Measurements from ENCODE around the gene GCNA.

Gene GCNA

GRCh38 chrX:71612256-71612655, 34.0 kb downstream of the GCNA start:
- Histone ChIP-seq H3K27ac (no peak overlapping the region), H3K27me3 (ENCODE audit: control insufficient read depth, insufficient read depth, low read length) (no peaks in the 10 kb centered on the region), H3K9me3 (ENCODE audit: control insufficient read depth, low read length) (no peaks in the 10 kb centered on the region), H3K4me2 (ENCODE audit: low read length) (no peak overlapping the region), H2AFZ (no peak overlapping the region), H3K4me1 (no peaks in the 10 kb centered on the region), H3K4me3 (ENCODE audit: low read depth, low read length) (no peak overlapping the region), H3K79me2 (no peaks in the 10 kb centered on the region), H3K9ac (no peak overlapping the region), H3K36me3 (ENCODE audit: control insufficient read depth, insufficient read depth, low read length) (no peaks in the 10 kb centered on the region)
- TF ChIP-seq, protein P1, sequence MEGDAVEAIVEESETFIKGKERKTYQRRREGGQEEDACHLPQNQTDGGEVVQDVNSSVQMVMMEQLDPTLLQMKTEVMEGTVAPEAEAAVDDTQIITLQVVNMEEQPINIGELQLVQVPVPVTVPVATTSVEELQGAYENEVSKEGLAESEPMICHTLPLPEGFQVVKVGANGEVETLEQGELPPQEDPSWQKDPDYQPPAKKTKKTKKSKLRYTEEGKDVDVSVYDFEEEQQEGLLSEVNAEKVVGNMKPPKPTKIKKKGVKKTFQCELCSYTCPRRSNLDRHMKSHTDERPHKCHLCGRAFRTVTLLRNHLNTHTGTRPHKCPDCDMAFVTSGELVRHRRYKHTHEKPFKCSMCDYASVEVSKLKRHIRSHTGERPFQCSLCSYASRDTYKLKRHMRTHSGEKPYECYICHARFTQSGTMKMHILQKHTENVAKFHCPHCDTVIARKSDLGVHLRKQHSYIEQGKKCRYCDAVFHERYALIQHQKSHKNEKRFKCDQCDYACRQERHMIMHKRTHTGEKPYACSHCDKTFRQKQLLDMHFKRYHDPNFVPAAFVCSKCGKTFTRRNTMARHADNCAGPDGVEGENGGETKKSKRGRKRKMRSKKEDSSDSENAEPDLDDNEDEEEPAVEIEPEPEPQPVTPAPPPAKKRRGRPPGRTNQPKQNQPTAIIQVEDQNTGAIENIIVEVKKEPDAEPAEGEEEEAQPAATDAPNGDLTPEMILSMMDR (IDR thresholded peaks at IDR 0.05): no peak

DNA sequence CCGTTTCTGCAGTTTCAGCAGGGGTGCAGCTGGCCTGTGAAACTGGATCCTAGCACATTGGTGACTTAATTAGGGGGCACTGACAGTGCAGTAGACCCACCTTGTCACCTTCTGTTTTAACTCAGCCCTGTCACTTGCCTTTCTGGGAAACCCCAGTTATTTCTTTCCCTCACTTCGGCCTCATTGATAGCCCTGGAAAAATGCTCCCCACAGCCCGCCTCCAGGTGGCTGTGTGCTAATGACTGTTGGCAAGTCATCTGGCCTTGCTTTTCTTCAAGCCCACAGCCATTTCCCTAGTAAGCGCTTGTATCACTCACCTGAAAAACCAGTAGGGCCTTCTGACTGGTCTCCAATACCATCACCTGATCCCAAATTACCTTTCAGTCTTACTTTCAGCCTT, 36.8 kb downstream of the GCNA start:
- TF ChIP-seq, protein P1 (IDR thresholded peaks at IDR 0.05): no peak
- H3K4me2 ChIP-seq (ENCODE audit: low read length): no peak overlapping the region
- no peaks in the 10 kb centered on the region for H3K36me3 ChIP-seq (ENCODE audit: control insufficient read depth, insufficient read depth, low read length)

GRCh38 chrX:71615954-71616353, 37.7 kb downstream of the GCNA start:
- Histone ChIP-seq H2AFZ (no peak overlapping the region), H3K27ac (no peak overlapping the region), H3K4me2 (ENCODE audit: low read length) (no peak overlapping the region), H3K79me2 (no peaks in the 10 kb centered on the region), H3K9ac (no peak overlapping the region), H3K27me3 (ENCODE audit: control insufficient read depth, insufficient read depth, low read length) (no peaks in the 10 kb centered on the region), H3K9me3 (ENCODE audit: control insufficient read depth, low read length) (no peaks in the 10 kb centered on the region), H3K4me3 (ENCODE audit: low read depth, low read length) (no peak overlapping the region), H3K36me3 (ENCODE audit: control insufficient read depth, insufficient read depth, low read length) (no peaks in the 10 kb centered on the region), H3K4me1 (no peaks in the 10 kb centered on the region)
- TF ChIP-seq, protein P1 (IDR thresholded peaks at IDR 0.05): no peak

More for the DNA sequence above, 36.8 kb downstream of the GCNA start:
- H3K9ac ChIP-seq: no peak overlapping the region
- no peaks in the 10 kb centered on the region for H3K79me2 ChIP-seq
- no peak overlapping the region for H3K27ac ChIP-seq
- no peak overlapping the region for H2AFZ ChIP-seq
- no peaks in the 10 kb centered on the region for H3K4me1 ChIP-seq
- H3K9me3 ChIP-seq (ENCODE audit: control insufficient read depth, low read length): no peaks in the 10 kb centered on the region
- H3K4me3 ChIP-seq (ENCODE audit: low read depth, low read length): no peak overlapping the region
- H3K27me3 ChIP-seq (ENCODE audit: control insufficient read depth, insufficient read depth, low read length): no peaks in the 10 kb centered on the region

GRCh38 chrX:71616672-71617529, 38.7 kb downstream of the GCNA start:
- Histone ChIP-seq H2AFZ (no peak overlapping the region), H3K9me3 (ENCODE audit: control insufficient read depth, low read length) (no peaks in the 10 kb centered on the region), H3K4me1 (no peaks in the 10 kb centered on the region), H3K79me2 (no peaks in the 10 kb centered on the region), H3K9ac (no peak overlapping the region), H3K4me3 (ENCODE audit: low read depth, low read length) (no peak overlapping the region), H3K36me3 (ENCODE audit: control insufficient read depth, insufficient read depth, low read length) (no peaks in the 10 kb centered on the region), H3K27ac (no peak overlapping the region), H3K4me2 (ENCODE audit: low read length) (no peak overlapping the region), H3K27me3 (ENCODE audit: control insufficient read depth, insufficient read depth, low read length) (no peaks in the 10 kb centered on the region)
- TF ChIP-seq, protein P1 (IDR thresholded peaks at IDR 0.05): no peak

GRCh38 chrX:71617742-71618141, 39.5 kb downstream of the GCNA start:
- H3K4me3 ChIP-seq (ENCODE audit: low read depth, low read length): no peak overlapping the region
- no peaks in the 10 kb centered on the region for H3K9me3 ChIP-seq (ENCODE audit: control insufficient read depth, low read length)
- TF ChIP-seq, protein P1 (IDR thresholded peaks at IDR 0.05): no peak
- H3K79me2 ChIP-seq: no peaks in the 10 kb centered on the region
- H2AFZ ChIP-seq: no peak overlapping the region
- no peaks in the 10 kb centered on the region for H3K27me3 ChIP-seq (ENCODE audit: control insufficient read depth, insufficient read depth, low read length)
- no peak overlapping the region for H3K27ac ChIP-seq
- no peaks in the 10 kb centered on the region for H3K36me3 ChIP-seq (ENCODE audit: control insufficient read depth, insufficient read depth, low read length)
- H3K4me2 ChIP-seq (ENCODE audit: low read length): no peak overlapping the region
- no peak overlapping the region for H3K9ac ChIP-seq
- no peaks in the 10 kb centered on the region for H3K4me1 ChIP-seq
